Stimulated activated CD4-positive, alpha-beta T cell treated with anti-CD3 and anti-CD28 coated beads, Interleukin-12 subunit alpha, Interleukin-12 subunit beta, amount 100 ng/mL, for 48 hours (primary cell): ENCODE measurements around the gene UBALD1.
A peak's percentile ranks its signal among the peaks of the same experiment; 100 is the strongest.

Experiments used
- DNase-seq, 3 donors: peaks; one replicate each; pipeline ENCODE4 v3.0.0-alpha.2; 2020; ENCODE audit warnings: low read depth in 2 of 3, low spot score in 1 of 3

The UBALD1 gene

GRCh38 chr16:4616047-4616811, 1.5 kb upstream of the UBALD1 start:
- peak; percentile 98 to 99 (median 99) for DNase-seq

GRCh38 chr16:4615384-4616046, 827 bp upstream of the UBALD1 start:
- no peak for DNase-seq

- DNase-seq: peak in 1 of 3 donors; percentile 24
These were observed 785 bp downstream of the UBALD1 start for GRCh38 chr16:4613636-4614570.

- no peak for DNase-seq
These were observed 1.6 kb downstream of the UBALD1 start for GRCh38 chr16:4612977-4613635.

- no peak for DNase-seq
These were observed 2.2 kb downstream of the UBALD1 start for GRCh38 chr16:4612474-4612931.

- DNase-seq: no peak
These were observed 3.2 kb downstream of the UBALD1 start for GRCh38 chr16:4611337-4612021.

GRCh38 chr16:4610011-4611005, 4.4 kb downstream of the UBALD1 start:
- DNase-seq: no peak

GRCh38 chr16:4609200-4610010, 5.3 kb downstream of the UBALD1 start:
- DNase-seq: no peak

- no peak for DNase-seq
These were observed 6.0 kb downstream of the UBALD1 start for GRCh38 chr16:4608704-4608980.

GRCh38 chr16:4607841-4608703, 6.6 kb downstream of the UBALD1 start:
- DNase-seq: no peak

GRCh38 chr16:4606354-4606753, 8.3 kb downstream of the UBALD1 start:
- DNase-seq: no peak

- no peak for DNase-seq
These were observed 10.3 kb downstream of the UBALD1 start for GRCh38 chr16:4604401-4604800.

- no peak for DNase-seq
These were observed 11.0 kb downstream of the UBALD1 start for GRCh38 chr16:4603624-4604170.

GRCh38 chr16:4602331-4602730, 12.4 kb downstream of the UBALD1 start:
- DNase-seq: no peak

- no peak for DNase-seq
These were observed 12.9 kb downstream of the UBALD1 start for GRCh38 chr16:4601864-4602186.

- no peak for DNase-seq
These were observed 13.4 kb downstream of the UBALD1 start for GRCh38 chr16:4601036-4601863.

GRCh38 chr16:4599545-4599944, 15.1 kb downstream of the UBALD1 start:
- DNase-seq: no peak
